Nucleus accumbens (tissue), 56 donors: Measurements from ENCODE around the gene ZNF302.
A peak's percentile ranks its signal among the peaks of the same experiment; 100 is the strongest.
"Not testable (repeated sequence)": the region's sequence is repeated elsewhere in the genome, so short reads cannot be mapped to it uniquely, and the experiment has no call there.

Experiments
- DNase-seq, 56 donors: peaks; one replicate each; lab custom pipeline; 2025; lab: John Stamatoyannopoulos, UW

The ZNF302 gene

GRCh38 chr19:34677386-34678084 lies at the start of gene ZNF302:
TSS of gene ZNF302 (plus strand) at chr19:34677678. CDS start at chr19:34678805, 1,127 bp downstream.
- DNase-seq: peak; percentile 65 to 98 (median 95)

- DNase-seq: no peak
These were observed 43.7 kb upstream of the ZNF302 start for GRCh38 chr19:34633802-34634201.

GRCh38 chr19:34639491-34640085 lies 37.9 kb upstream of the ZNF302 start:
- DNase-seq: peak in 21 of 56 donors; percentile 2 to 65 (median 27)

- DNase-seq: no peak
These were observed 35.2 kb upstream of the ZNF302 start for GRCh38 chr19:34642241-34642640.

- DNase-seq: no peak
These were observed 32.5 kb upstream of the ZNF302 start for GRCh38 chr19:34644991-34645461.

- no peak for DNase-seq
These were observed 31.9 kb upstream of the ZNF302 start for GRCh38 chr19:34645551-34645950.

GRCh38 chr19:34649886-34650543 lies 27.5 kb upstream of the ZNF302 start:
- DNase-seq: no peak

GRCh38 chr19:34651747-34652146 lies 25.7 kb upstream of the ZNF302 start:
- DNase-seq: no peak

GRCh38 chr19:34654796-34655195 lies 22.7 kb upstream of the ZNF302 start:
- no peak for DNase-seq

- DNase-seq: no peak
These were observed 21.8 kb upstream of the ZNF302 start for GRCh38 chr19:34655651-34656050.

- DNase-seq: no peak
These were observed 16.1 kb upstream of the ZNF302 start for GRCh38 chr19:34661357-34661756.

- DNase-seq: no peak
These were observed 14.6 kb upstream of the ZNF302 start for GRCh38 chr19:34662919-34663318.

- DNase-seq: peak in 1 of 56 donors; percentile 11
These were observed 13.3 kb upstream of the ZNF302 start for GRCh38 chr19:34664168-34664567.

- no peak for DNase-seq
These were observed 12.6 kb upstream of the ZNF302 start for GRCh38 chr19:34664870-34665269.

GRCh38 chr19:34665275-34665674 lies 12.2 kb upstream of the ZNF302 start:
- not testable (repeated sequence) for DNase-seq

GRCh38 chr19:34666200-34666957 lies 11.1 kb upstream of the ZNF302 start:
- no peak for DNase-seq

- DNase-seq: no peak
These were observed 10.6 kb upstream of the ZNF302 start for GRCh38 chr19:34666958-34667265.

GRCh38 chr19:34667349-34668076 lies 10.0 kb upstream of the ZNF302 start:
- DNase-seq: no peak

- DNase-seq: not testable (repeated sequence)
These were observed 9.3 kb upstream of the ZNF302 start for GRCh38 chr19:34668077-34668689.

- not testable (repeated sequence) for DNase-seq
These were observed 8.8 kb upstream of the ZNF302 start for GRCh38 chr19:34668690-34669089.
